ENCODE measurements around the gene FBXL7. TPM values are rescaled to one million over a fixed set of nuclear protein-coding genes. Genes with fewer than 3 reads are reported as not detected.

FBXL7 gene
- total and polyA plus RNA-seq, 4 donors: 0.24 to 1.4 (median 1.2) TPM

GRCh38 chr5:15647251-15647650, 147.3 kb downstream of the FBXL7 start:
- no peak for DNase-seq (ENCODE audit: low spot score)
- TF ChIP-seq ATF3 (IDR thresholded peaks at IDR 0.05) (no peak), HNF4A (conservative IDR thresholded peaks at IDR 0.05) (no peak), ZBTB33 (IDR thresholded peaks at IDR 0.05) (no peak), MAX (IDR thresholded peaks at IDR 0.05) (no peak), RAD21 (IDR thresholded peaks at IDR 0.05) (no peak), RXRA (IDR thresholded peaks at IDR 0.05) (no peak), NR2F2 (IDR thresholded peaks at IDR 0.05) (no peak), TAF1 (conservative IDR thresholded peaks at IDR 0.05) (no peak), HNF4G (IDR thresholded peaks at IDR 0.05) (no peak), CTCF (IDR thresholded peaks at IDR 0.05; ENCODE audit: low read depth, low read length, missing input control) (no peak), YY1 (IDR thresholded peaks at IDR 0.05) (no peak), GABPA (IDR thresholded peaks at IDR 0.05 in 1 of 2, conservative IDR thresholded peaks at IDR 0.05 in 1 of 2) (no peak), FOXA2 (IDR thresholded peaks at IDR 0.05) (no peak), JUND (IDR thresholded peaks at IDR 0.05) (no peak), EGR1 (IDR thresholded peaks at IDR 0.05; ENCODE audit: low read depth in 2 of 2) (no peak), REST (IDR thresholded peaks at IDR 0.05) (no peak), SP1 (IDR thresholded peaks at IDR 0.05) (no peak), FOXA1 (IDR thresholded peaks at IDR 0.05) (no peak)
- no peak overlapping the region for H3K4me3 ChIP-seq (ENCODE audit: low read depth in 1 of 3, low read length in 3 of 3)
- H3K36me3 ChIP-seq (ENCODE audit: control insufficient read depth in 4 of 4, insufficient read depth in 3 of 4, low read depth in 1 of 4, low read length in 3 of 4): no peaks in the 10 kb centered on the region
- H3K27me3 ChIP-seq (ENCODE audit: control insufficient read depth in 4 of 4, insufficient read depth in 4 of 4, low read length in 3 of 4): no peaks in the 10 kb centered on the region
- H3K27ac ChIP-seq (ENCODE audit: low read depth in 1 of 2, low read length in 2 of 2): no peak overlapping the region
- H3K9ac ChIP-seq (ENCODE audit: low read depth in 1 of 2, low read length in 2 of 2): no peak overlapping the region
- WGBS: 90% methylated on average over 4 of the region's 4 CpGs
- no peaks in the 10 kb centered on the region for H3K4me1 ChIP-seq (ENCODE audit: control insufficient read depth in 4 of 4, insufficient read depth in 4 of 4, low read length in 3 of 4)
- H3K9me3 ChIP-seq (ENCODE audit: control insufficient read depth in 4 of 4, low read length in 3 of 4): no peaks in the 10 kb centered on the region

All from liver (tissue), 9 donors.